DMS79 (cell line): Measurements from ENCODE around the gene FGD5.

ENCODE experiments used
- DNase-seq: peaks from one replicate; lab custom pipeline; 2025; lab: John Stamatoyannopoulos, UW

The FGD5 gene

DNA sequence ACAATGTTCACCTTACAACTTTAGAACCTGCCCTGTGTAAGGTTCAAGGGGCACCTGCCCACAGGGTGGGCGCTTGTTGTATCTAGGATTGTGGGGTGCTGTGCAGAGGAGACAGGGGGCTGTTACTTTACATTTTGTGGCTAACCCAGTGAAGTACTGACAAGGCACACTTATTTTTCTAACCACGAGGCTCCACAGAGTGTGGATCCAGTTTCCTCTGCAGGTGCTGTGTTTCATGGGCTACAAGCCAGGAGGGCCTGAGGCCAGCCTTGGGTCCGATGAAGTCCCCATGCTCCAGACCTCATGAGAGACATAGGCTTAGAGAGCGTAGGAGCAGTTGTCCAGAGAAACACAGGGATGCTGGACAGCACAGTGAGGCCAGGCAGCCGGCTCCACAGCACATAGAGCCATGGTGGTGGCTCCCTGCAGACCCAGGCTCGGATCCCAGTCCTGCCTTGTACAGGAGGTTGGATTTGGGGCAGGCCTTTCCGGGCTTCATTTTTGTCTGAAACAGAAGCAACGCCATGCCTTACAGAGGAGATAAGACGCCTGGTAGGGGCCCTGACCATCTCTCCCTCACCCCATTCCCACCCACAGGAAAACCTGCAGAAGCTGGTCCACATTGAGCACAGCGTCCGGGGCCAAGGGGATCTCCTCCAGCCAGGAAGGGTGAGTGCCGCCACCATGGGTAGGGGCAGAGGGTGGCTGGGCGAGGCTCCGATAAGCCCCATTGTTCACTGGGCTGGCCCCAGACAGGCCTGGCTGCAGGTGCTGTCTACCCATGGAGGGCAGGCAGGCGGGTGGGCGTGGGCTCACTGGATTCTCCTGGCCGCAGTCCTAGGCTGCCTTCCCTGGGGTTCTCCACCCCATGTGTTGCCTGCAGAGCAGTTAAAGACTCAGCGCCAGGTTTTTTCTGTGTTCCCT, 88.5 kb downstream of the FGD5 start:
- DNase-seq = no peak

DNA sequence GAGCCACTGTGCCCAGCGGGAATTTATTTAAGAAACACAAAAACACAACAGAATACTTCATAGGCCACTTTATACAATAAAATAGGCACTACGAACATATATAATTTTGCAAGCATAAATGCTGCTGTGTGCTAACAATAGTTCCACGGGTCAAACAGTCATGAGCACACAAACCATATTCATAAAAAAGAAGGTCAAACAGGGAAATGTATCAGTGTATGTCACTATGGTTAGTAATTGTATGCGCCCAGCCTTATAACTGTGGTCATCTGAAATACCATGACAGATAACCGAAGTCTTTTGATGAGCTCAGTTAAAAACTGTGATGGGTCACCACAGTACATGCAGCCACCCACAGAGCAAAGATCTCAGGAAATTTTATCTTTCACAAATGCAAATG, 90.5 kb downstream of the FGD5 start:
- DNase-seq = no peak

DNA sequence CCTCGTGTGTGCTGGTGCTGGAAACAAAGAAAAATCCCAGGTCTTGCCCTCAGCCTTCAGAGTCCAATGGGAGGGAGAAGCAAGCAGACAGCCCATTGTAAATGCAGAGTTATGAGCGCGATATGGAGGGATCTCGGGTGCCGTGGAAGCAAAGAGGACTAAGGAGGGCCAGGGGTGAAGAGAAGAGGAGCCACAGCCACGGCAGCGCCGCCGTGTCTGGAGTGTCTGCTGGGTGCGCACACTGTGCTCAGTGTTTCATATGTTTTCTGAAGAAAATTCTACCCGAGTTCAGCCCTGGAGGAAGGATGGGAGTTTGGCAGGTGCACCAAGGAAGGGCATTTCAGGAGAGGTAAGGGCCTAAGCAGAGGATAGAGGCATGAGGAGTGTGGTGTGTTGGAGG, 92.9 kb downstream of the FGD5 start:
- no peak for DNase-seq

DNA sequence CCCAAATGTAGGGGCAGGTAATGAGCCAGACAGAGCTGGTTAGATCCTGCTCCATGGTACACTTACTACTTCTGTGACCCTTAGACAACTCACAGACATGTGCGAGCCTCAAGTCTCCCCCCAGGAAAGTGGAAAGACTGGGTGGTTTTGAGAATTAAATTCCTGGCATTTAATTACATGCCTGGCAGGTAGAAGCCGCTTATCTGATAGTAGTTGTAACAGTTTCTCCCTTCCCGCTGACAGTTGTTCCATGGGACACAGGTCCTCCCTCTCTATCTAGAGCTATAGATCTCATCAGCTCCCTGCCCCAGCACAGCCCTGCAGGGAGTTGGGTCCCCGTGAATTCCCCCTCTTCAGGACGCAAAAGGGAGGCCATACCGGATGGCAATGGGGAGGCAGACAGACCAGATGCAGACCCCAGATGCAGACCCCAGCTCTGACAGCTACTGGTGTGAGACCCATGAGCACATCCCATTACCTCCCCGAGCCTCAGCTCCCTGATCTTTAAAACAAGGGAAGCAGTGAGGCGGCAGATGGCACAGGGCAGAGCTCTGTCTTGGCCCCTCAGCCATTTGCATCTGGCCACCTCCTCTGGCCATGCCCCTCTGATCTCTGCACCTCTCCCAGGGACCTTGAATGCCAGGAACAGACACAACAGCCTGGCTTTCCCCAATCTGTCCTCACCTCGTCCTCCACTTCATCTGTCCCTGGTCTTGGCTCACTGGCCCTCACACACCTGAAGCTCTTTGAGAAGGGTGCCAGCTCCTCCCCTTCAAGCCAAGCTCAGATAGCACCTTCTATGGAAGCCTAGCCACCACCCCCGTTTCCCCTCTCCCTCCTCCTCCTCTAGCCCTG, 94.5 kb downstream of the FGD5 start:
- DNase-seq = no peak

DNA sequence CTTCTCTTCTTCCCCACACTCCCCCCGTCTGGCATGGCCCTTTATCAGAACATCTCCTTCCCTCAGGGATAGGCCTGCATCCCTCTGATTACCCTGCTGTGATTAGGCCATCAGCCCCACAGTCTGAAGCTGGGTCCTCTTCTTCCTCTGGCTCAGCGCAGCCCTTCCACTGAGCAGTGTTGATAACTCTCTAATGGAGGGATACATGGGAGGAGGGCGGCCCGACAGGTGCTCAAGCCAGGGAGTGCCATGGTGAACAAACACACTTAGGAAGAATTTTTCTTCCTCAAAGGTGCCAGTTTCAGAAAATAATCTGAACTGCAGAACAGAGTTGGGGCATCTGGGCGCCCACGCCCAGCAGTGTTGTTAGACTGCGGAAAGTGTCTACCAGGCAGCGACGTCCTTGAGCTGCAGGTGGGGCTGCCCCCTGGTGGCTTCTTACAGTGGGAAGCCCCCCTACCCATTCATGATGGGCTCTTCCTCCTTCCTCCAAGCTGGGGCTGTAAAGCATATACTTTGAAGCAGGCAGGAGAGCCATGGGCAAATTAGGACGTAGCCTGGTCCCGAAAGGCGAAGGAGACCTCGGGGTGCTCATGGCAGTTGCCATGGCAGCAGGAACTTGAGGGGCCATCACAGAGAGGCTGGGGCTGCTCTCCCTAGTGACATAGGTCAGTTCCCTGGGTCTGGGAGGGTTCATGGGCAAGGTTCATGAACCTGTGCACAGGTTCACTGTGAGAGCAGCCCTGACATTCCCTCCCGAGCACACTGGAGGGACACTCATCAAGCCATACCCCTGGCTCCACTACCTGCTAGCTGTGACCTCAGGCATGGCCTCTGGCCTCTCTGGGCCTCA, 95.4 kb downstream of the FGD5 start:
- no peak for DNase-seq

DNA sequence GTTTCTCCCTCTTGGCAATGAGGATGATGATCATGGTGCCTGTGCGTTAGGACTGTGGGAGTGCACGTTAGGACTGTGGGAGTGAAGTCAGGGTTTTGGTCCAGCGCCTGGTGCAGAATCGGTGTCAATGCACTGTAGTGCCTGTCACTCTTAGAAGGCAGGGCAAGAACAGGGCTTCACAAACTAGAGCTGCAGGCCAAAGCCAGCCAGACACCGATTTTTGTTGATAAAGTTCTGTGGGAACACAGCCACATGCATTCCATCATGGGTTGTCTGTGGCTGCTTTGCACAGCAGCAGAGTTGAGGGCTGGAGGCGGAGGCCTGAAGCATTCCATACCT, 96.0 kb downstream of the FGD5 start:
- no peak for DNase-seq

DNA sequence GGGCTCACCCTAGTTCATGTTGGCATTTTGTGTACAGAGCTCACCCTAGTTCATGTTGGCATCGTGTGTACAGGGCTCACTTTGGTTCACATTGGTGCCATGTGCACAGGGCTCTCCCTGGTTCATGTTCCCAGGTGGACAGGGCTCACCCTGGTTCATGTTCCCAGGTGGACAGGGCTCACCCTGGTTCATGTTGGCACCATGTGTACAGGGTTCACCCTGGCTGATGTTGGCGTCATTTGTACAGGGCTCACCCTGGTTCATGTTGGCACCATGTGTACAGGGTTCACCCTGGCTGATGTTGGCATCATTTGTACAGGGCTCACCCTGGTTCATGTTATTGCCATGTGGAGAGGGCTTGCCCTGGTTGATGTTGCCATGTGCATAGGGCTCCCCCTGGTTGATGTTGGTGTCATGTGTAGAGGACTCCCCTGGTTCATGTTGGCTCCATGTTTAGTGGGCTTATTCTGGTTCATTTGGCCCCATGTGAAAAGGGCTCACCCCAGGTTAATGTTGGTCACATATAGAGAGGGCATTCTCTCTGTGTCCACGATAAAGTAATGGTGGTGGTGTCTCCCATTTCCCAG, 97.0 kb downstream of the FGD5 start:
- no peak for DNase-seq

DNA sequence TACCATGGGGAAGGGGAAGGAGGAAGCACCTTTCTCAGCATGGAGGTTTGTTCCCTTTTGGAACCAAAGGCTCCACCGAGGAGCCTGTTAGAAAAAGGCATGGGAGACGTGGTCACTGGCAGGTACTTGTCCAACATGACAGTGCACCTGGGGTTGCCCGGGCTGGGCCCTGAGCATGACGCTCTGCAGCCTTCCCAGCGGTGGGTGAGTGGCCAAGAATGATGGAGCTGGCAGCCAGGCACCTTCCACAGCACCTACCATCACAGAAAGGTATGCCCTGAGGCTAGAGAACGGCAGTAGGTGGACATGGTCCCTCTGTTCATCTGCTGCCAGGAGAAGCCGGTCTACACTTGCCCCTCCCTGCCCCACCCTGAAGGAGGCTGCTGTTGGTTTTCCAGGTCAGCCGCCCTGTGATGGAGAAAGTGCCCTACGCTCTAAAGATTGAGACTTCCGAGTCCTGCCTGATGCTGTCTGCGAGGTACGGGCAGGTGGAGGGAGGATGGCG, 99.6 kb downstream of the FGD5 start:
- DNase-seq = no peak

DNA sequence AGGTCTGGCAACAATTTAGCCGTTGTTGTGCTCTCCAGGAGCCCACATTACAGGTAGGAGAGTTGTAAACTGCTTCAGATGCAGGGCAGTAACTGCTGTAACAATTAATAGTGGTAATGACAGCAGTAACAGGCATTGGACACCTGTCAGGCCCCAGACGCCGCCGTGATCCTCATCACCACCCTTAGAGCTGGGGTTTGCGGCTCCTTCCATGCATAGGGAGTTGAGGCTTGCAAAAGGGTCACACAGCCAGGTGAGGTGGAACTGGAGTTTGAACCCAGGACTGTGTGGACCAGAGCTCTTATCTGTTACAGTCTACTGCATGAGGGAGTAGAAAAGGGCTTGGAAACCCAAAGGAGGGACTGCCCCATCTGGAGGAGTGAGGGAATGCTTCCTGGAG, 101.8 kb downstream of the FGD5 start:
- no peak for DNase-seq

DNA sequence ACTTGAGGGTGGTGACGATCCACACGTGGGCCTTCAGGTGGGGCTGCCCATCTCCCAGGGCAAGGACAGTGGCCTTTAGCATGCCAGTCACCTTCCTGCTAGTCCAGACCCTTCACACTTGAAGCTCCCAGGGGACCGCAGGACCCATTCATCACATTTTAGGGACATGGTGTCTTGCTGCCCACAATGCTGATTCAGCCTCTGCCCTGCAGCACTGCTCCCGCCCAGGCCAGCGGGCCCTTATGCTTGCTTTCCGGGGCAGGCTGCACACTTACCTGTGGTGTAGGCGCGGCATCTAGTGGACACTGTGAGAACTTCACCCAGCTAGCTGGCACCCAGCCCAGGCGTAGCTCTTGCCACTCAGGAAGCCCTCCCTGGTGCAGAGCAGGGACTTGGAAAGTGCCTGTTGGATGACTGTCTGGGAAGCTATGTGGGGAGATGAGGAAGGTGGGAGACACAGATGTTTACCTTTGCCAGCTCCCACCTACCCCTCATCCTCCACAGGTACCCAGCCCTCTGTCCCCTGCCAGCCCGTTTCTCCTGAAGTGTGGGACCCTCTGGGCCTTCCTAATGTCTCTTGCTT, 102.4 kb downstream of the FGD5 start:
- peak; percentile 23 for DNase-seq

DNA sequence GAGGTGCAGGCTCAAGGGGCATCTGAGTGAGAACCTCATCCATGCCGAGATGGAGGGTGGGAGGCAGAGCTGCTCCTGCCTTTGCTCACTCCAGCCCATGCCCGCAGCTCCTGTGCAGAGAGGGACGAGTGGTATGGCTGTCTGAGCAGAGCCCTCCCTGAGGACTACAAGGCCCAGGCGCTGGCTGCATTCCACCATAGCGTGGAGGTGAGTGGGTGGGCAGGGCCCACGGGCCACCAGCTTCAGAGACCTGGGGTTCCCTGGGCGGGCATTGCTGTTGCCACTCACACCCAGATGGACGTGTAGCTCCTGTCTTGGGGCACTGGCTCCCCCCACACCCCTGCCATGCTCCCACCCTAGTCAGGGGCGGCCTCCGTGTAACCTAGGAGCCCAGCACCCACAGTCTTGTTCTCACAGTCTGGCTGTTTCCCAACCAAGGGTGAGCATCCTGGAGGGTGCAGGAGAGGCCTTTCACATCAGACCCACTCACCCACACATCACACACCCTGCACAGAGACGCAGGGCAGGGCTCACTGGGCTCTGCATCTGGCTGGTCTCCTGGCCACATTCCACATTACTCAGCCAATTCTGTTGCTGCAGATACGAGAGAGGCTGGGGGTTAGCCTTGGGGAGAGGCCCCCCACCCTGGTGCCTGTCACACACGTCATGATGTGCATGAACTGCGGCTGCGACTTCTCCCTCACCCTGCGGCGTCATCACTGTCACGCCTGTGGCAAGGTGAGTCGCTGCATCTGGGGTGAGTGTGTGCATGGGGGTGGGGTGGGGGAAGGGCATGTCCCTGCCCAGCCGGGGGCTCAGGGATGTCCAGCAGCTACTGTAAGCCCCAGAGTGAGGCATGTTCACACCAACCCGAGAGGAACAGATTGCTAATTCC, 103.3 kb downstream of the FGD5 start:
- DNase-seq = no peak

DNA sequence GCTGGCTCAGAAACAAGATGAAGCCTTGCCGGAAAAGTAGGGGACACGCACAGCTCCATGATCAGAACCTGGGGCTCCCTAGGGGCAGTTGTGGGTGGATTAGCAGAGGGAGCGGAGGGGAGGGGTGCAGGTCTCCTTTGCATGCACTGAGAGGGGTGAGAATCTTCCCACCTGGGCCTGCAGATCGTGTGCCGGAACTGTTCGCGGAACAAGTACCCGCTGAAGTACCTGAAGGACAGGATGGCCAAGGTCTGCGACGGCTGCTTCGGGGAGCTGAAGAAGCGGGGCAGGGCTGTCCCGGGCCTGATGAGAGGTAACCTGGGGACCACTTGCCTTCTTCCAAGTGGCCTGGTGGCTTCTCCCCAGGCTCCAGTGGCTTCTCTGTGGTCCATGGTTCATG, 104.1 kb downstream of the FGD5 start:
- DNase-seq = no peak

DNA sequence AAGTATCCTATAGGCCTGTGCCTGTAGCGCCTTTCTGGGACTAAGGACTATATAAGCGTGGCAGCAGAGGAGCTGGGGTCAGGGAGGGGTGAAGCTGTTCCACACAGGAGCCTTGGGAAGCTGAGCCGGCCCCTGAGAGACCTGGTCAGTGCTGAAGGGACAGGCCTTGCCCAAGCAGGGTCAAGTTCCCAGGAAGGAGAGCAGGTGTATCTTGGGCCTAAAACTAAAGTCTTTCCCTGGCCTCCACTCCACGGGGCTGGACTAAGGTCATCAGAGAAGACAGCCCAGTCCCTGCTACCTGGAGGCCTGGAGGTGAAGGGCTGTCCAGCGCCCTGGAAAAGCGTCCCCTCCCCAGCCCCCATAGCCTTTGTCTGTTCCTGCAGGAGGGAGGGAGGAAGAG, 104.7 kb downstream of the FGD5 start:
- DNase-seq = no peak

DNA sequence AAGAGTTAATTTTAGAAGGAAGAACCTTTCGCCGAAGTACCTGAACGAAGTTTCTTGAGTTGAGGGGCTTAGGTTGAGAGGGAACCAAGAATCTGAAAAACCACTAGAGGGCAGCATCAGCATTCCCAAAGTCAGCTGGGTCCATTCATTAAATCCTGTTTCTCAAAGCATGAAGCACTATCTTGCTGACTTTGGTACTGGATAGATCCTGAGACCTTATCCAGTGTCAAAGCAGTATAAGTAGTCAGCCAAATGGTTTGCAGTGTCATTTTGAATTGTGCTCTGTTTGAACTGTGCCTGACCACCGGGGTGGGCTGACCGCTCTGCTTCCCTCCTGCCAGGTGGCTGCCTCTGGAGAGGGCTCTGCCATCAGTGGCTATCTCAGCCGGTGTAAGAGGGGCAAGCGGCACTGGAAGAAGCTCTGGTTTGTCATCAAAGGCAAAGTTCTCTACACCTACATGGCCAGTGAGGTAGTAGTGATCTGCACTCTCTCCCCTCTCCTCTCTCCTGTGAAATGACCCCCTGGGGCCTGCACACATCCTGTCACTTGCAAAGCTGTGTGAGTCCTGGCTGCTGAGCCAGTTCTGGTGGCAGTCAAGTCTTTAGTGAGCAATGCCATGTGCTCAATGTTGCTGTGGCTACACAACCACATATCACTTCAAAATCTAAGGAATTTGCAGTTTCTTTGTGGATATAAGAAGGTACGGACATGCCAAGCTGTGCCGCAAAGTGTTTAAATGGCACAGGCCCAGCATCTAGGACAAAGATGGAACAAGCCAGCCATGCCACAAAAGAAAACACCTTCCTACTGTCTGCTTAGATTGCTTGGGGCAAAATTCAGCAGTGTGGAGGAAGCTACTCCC, 107.2 kb downstream of the FGD5 start:
- DNase-seq = peak; percentile 1

DNA sequence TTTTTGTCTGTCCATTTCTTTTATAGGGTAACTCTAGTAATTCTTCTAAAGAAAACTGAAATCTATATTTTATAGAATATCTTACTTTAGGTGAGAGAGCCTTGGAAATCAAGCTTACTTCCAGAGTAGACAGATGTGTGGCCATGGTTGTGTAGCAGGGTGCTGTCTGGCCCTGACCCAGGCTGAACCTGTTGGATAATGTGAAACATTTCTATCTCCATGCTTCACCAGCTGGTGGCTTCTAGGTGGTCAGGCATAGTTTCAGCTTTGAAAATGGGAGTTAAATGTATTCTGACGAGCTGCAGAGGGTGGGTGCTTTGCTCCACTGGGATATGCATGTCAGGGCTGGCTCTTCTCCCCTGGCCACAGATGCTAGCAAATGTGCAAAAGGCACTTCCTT, 107.8 kb downstream of the FGD5 start:
- no peak for DNase-seq

DNA sequence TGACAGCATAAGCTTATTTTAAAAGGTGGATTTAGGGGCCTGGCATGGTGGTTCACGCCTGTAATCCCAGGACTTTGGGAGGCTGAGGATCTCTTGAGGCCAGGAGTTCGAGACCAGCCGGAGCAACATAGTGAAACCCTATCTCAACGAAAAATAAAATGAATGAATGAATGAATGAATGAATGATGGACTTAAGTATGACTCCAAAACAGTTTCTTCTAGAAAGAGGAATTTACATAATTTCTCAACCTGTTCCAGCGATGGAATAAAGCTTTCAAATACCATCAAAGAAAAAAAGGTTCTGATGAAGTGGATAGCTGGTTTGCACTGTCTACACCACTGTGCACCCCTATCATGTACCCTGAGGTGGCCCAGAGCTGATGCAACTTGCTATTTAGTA, 108.5 kb downstream of the FGD5 start:
- DNase-seq = no peak

DNA sequence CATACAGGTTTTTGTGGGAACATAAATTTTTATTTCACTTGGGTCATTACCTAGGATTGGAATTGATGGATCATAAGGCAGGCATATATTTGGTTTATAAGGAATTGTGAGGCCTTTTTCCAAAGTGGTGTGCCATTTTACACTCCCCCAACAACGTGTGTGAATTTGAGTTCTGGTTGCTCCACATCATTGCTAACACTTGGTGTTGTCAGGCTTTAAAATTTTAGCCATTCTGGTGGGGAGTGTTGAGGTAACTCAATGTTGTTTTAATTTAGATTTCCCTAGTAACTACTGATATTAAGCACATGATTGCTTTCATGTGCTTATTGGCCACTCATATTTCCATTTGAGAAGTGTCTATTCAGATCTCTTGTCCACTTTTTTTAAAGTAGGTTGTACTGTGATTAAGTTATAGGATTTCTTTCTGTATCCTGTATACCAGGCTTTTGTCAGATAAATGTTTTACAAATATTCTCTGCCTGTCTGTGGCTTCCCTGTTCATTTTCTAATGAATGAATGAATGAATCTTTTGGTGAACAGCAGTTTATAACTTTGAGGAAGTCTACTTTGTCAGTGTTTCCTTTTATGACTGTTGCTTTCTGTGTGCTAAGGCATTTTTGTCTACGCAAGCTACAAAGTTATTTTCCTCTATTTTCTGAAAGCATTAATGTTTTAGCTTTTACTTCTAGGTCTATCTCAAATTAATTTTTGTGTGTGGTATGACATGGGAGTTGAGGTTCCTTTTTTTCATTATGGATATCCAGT, 110.7 kb downstream of the FGD5 start:
- DNase-seq = no peak

DNA sequence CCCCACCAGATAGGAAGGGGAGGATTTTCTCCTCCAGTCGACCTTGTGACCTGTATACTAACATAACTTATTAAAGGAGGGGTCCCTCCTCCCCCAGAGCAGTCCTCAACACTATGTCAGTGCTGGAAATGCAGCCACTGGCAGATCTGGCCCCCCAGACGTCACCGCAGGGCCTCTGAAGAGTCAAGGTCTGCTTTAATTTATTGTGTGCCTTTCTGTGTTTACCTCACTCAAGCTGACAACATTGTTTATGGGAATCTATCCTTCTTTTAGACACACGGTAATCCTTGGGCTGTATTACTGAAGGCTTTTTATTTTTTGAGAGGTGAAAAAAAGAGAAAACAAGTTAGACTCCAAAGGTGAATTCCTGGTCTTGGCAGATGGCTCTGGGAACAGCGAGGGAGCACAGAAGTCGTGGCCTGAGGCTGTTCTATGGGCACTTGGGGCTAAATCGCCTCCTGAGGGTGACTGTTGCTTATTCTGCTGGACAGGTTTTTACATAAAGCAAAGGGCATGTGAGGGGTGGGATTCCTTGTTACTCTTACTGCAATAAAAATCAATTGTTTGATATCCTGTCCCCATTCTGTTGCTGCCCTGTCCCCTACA, 115.2 kb downstream of the FGD5 start:
- DNase-seq = no peak
